Kidney epithelial cell (primary cell): ENCODE results near the gene RNASE11. TPM values are rescaled to one million over a fixed set of nuclear protein-coding genes. Genes with fewer than 3 reads are reported as not detected.

Experiments used
- DNase-seq: peaks from one replicate; pipeline ENCODE4 v3.0.0-alpha.2; 2010; ENCODE audit warnings: low read depth
- H3K27me3 ChIP-seq: 2 replicates; pipeline ENCODE4 v1.6.0; 2011; ENCODE audit warnings: low read length; ENCODE audit not compliant: control insufficient read depth, insufficient read depth
- H3K36me3 ChIP-seq: 2 replicates; pipeline ENCODE4 v1.5.1; 2011; ENCODE audit warnings: low read length; ENCODE audit not compliant: control insufficient read depth, insufficient read depth
- H3K4me3 ChIP-seq: 2 replicates; pipeline ENCODE4 v1.5.1; 2011; ENCODE audit warnings: low read depth, mild to moderate bottlenecking, control low read depth, low read length
- CTCF ChIP-seq: IDR thresholded peaks from 2 replicates; pipeline ENCODE4 v1.5.1; 2011; ENCODE audit warnings: mild to moderate bottlenecking, moderate library complexity, low read length, control low read depth, inconsistent platforms; ENCODE audit not compliant: insufficient read depth, poor library complexity, severe bottlenecking
- total RNA-seq: library from RNA; depleted of rRNA; stranded (reverse); fragments of >200 nt; gene quantifications from 2 replicates; pipeline ENCODE4 v1.2.3, GENCODE V29; 2015

The RNASE11 gene
- total RNA-seq, 1 donor from 2014 or later = not detected

- TF ChIP-seq CTCF = no peak
These were observed 34.8 kb downstream of the RNASE11 start for GRCh38 chr14:20553024-20553423.

GRCh38 chr14:20551606-20552005 is 36.2 kb downstream of the RNASE11 start:
- H3K27me3 ChIP-seq = no peaks in the 10 kb centered on the region
- H3K36me3 ChIP-seq = no peaks in the 10 kb centered on the region
- no peak for TF ChIP-seq CTCF
- H3K4me3 ChIP-seq = no peak overlapping the region
- no peak for DNase-seq

More at GRCh38 chr14:20553024-20553423, 34.8 kb downstream of the RNASE11 start:
- H3K4me3 ChIP-seq = no peak overlapping the region
- no peaks in the 10 kb centered on the region for H3K36me3 ChIP-seq
- H3K27me3 ChIP-seq = no peaks in the 10 kb centered on the region
- DNase-seq = no peak

- Histone ChIP-seq H3K36me3 (no peaks in the 10 kb centered on the region), H3K27me3 (no peaks in the 10 kb centered on the region), H3K4me3 (no peak overlapping the region)
- DNase-seq = no peak
- no peak for TF ChIP-seq CTCF
These were observed 36.9 kb downstream of the RNASE11 start for GRCh38 chr14:20550926-20551325.

- Histone ChIP-seq H3K36me3 (no peaks in the 10 kb centered on the region), H3K4me3 (no peak overlapping the region), H3K27me3 (no peaks in the 10 kb centered on the region)
- no peak for TF ChIP-seq CTCF
- DNase-seq = no peak
These were observed 39.2 kb downstream of the RNASE11 start for GRCh38 chr14:20548414-20549158.

GRCh38 chr14:20546877-20547276 is 40.9 kb downstream of the RNASE11 start:
- Histone ChIP-seq H3K36me3 (no peaks in the 10 kb centered on the region), H3K27me3 (no peaks in the 10 kb centered on the region)
- no peak for TF ChIP-seq CTCF

GRCh38 chr14:20539906-20540305 is 47.9 kb downstream of the RNASE11 start:
- TF ChIP-seq CTCF = no peak
- Histone ChIP-seq H3K27me3 (no peaks in the 10 kb centered on the region), H3K4me3 (no peak overlapping the region), H3K36me3 (no peaks in the 10 kb centered on the region)
- no peak for DNase-seq

More at GRCh38 chr14:20546877-20547276, 40.9 kb downstream of the RNASE11 start:
- no peak overlapping the region for H3K4me3 ChIP-seq
- DNase-seq = no peak
